HG03378 (cell line): Measurements from ENCODE around the gene ZNF740.

Experiments
- ATAC-seq: cut with Tn5 transposase; IDR thresholded peaks from one replicate; pipeline ENCODE4 v1.9.1; 2021; ENCODE audit warnings: mild to moderate bottlenecking, moderate library complexity; ENCODE audit not compliant: unreplicated experiment

Gene ZNF740

DNA sequence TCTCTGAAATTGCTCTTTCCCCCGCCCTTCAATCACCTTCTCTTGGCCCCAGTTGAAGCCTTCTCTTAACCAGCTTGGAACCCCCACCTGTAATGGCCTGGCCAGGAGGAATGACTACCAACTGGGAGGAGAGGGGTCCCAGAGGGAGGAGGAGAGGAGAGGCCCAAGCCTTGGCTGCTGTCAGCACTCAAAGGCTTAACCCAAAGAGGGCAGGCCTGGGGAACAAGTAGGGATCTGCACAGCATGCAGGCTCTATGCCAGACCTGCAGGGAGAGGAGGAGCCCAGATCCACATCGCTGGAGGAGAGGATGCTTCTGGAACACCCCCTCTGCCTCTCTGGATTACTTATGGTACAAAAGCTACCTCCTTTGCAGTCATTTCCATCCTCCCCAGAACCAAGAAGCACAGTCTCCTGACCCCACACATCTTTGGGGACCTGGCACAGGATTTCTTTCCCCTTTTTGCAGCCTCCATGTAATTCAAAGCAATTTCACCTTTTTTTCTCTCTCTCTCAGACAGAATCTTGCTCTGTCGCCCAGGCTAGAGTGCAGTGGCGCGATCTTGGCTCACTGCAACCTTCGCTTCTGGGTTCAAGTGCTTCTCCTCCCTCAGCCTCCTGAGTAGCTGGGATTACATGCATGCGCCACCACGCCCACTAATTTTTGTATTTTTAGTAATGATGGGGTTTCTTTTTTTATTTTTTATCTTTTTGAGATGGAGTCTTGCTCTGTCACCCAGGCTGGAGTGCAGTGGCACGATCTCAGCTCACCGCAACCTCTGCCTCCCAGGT lies 45.3 kb downstream of the ZNF740 start:
- no peak for ATAC-seq

- ATAC-seq, result no peak
Measured at GRCh38 chr12:53226815-53227214, 46.3 kb downstream of the ZNF740 start.

- no peak for ATAC-seq
Measured at GRCh38 chr12:53227341-53227740, 46.8 kb downstream of the ZNF740 start.

DNA sequence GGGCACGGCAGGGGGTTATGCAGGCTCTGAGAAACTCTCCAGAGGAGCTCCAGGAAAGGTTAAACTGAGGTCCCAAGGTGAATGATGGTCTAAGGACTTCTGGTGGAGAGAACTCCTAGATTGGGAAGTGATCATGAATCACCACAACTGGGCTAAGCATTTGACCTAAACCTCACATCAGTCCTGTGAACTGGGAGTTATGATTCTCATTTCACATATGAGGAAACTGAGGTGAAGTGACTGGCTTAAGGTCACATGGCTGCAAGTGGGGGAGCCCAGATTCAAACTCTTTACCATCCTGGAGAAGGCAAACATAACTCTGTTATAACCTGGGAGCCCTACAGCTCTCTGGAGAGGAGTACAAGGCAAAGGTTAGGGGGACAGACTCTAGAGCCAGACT lies 47.3 kb downstream of the ZNF740 start:
- no peak for ATAC-seq

GRCh38 chr12:53229454-53229853 lies 48.9 kb downstream of the ZNF740 start:
- ATAC-seq, result no peak

DNA sequence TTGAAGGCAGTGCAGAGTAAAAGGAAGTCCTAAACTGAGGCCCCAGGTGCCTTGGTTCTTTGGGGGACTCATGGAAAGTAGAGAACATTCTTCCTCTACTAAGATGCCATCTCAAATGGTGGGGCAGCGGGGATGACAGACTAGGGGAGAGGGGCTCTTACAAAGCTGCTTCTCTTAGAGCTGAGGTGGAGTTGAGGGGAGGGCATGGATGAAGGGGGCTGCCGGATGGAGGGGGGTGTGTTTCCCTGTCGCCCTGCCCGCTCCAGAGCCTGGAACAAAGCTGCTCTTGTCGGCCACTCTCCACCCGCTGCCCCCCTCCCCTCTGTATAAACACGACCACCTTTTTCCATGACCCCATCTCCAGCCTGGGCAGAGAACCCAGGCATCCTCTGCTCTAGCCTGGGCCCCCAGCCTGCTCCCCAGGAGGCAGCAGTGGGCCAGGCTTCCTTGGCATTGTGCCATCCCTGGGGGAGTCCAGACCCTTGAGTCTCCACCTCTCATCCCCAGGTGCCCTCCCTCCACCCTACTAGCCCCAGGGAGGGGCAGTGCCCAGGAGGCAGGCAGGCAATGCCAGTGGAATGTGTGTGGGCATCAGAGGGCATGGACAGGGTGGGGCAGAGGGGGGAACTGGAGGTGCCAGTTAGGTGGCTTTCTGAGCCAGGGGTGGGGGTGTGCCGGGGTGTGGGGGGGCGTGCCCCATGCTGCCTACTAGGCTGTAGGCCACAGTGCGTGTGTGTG lies 49.8 kb downstream of the ZNF740 start:
- ATAC-seq, result no peak

DNA sequence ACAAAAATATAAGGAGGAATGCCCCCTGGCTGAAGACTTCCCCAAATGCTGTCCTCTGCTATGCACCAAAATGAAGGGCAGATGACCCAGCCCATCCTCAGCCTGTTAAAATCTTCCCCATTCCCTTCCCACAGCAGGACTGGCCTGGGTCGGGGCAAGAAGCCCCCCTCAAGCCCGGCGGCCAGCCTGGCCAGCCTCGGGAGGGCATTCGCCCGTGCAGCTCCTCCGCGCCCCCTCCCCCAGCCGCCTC lies 51.1 kb downstream of the ZNF740 start:
- no peak for ATAC-seq

GRCh38 chr12:53231921-53232645 lies 51.6 kb downstream of the ZNF740 start, which contains the start of gene RARG:
Gene RARG, minus strand, starts transcription at chr12:53232209. Its CDS starts 4,664 bp downstream, at chr12:53227545.
- ATAC-seq, result no peak

GRCh38 chr12:53232646-53233461 lies 52.3 kb downstream of the ZNF740 start:
- no peak for ATAC-seq

- no peak for ATAC-seq
Measured at GRCh38 chr12:53233671-53234121, 53.2 kb downstream of the ZNF740 start.

GRCh38 chr12:53234271-53234914 lies 53.9 kb downstream of the ZNF740 start:
- no peak for ATAC-seq

GRCh38 chr12:53235164-53235563 lies 54.6 kb downstream of the ZNF740 start:
- no peak for ATAC-seq

DNA sequence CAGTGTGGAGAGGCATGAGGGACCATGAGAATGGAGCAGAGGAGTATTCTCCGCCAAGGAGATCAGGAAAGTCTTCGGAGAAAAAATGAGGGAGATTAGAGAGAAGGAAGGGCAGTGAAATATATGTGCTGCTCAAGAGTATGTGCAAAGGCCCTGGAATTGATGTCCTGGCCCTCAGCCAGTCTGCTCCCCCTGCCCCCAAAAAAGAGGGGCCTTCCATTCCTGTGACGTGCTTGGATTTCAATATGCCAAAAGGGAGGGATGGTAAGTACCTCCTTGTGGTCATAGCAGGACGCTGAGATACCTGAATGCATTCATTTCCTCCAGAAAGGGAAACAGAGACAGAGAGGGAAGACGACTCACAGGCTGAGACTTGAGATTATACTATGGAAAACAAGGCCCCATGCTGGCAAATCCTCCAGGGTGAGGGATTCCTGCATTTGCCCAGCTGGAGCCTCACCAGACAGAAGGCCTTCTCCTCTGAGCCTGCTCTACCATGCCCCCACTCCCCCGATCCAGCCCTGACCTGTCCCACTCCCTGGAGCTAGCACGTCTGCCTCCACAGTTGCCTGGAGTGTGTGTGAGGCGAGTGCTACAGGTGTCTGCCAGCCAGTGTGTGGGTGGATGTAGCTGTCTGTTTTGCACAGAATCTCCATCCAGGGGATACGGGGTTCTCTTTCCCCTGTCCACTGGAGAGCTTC lies 55.4 kb downstream of the ZNF740 start:
- ATAC-seq, result no peak

- ATAC-seq, result no peak
Measured at GRCh38 chr12:53236443-53237111, 56.1 kb downstream of the ZNF740 start.

DNA sequence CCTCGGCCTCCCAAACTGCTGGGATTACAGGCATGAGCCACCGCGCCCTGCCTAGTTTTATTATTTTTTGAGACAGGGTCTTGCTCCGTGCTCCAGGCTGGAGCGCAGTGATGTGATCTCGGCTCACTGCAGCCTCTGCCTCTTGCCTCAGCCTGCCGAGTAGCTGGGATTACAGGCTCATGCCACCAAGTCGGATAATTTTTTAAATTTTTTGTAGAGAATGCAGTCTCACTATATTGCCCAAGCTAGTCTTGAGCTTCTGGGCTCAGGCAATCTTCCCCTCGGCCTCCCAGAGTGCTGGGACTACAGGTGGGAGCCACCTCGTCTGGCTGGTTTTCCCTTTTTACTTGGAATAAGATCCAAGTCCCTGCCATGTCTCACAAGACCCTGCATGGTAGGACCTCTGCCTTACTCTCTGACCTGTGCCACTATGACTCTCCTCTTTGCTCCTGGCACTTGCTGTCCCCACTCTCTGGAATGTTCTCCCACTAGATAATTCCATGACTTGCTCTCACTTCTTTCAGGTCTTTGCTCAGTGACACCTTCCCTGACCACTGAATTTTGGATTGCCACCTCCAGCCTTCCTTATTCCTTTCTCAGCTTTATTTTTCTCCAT lies 59.2 kb downstream of the ZNF740 start:
- ATAC-seq, result no peak

DNA sequence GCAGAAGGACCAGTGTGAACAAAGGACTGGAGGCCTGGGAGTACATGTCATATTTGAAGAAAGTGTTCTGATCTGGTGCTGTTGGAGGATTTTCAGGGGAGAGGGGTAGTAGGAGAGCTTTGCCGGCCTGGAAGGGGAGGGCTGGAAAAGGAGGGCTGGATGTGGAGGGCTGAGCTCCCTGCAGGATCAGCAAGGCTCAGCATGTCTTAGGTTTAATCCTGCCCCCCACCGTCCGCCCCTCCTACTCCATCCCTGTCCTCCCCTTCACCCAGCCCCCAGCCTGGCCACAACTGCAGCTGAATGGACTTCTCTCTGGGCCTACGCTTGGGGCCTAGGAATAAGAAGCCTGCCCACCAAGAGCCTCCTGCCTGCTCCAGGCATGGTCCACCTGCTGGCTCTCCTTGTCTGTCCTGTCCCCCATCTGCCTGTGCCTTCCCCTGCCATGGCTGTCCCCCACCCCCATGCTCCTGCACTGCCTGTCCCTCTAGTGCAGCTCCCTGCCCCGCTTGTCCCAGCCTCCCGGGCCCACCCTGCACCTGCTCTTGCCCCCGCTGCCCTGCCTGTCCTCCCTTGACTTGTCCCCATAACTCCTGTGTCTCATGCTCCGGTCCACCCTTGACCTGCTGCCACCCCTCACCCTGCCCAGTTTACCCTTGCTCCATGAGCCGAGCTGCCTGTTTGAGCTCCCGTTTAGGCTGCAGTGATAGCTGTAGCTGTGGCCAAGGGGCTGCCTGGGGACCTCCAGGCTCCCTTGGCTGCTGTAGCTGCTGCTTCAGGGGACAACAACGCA lies 61.3 kb downstream of the ZNF740 start:
- no peak for ATAC-seq

GRCh38 chr12:53244337-53244736 lies 63.8 kb downstream of the ZNF740 start:
- ATAC-seq, result no peak
